NT2/D1 (cell line): Measurements from ENCODE around the gene EBLN2.

Experiments used
- YY1 ChIP-seq: IDR thresholded peaks from 2 replicates; pipeline ENCODE4 v1.6.1; 2011; ENCODE audit not compliant: insufficient read length, insufficient read depth
- ZNF274 ChIP-seq: IDR thresholded peaks from 2 replicates; pipeline ENCODE4 v1.6.1; 2011; ENCODE audit warnings: mild to moderate bottlenecking, low read depth, low read length

DNA sequence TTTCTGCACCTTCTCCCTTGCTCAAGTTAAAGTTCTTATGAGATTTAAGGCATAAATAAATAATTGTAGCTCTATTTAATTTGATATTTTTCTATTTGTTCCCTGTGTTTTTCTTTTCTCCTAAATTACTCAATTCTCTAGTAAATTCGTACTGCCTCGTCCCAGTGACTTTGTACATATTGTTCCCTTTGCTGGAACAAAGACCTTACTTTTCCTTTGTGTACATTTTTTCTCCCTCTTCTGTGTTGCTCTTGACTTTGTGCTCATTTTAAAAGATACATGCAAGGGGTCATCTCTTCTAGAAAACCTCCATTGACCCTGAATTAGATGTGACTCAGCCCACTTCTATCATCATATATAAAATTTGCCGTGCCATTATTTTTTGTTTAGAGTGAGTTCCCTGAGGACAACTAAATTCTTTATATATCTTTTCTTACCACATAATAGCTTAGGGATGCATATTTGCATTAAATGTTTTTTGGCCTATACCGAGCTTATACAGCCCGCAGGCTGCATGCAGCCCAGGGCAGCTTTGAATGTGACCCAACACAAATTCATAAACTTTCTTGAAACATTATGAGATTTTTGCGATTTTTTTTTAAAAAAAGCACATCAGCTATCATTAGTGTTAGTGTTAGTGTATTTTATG lies 35.2 kb upstream of the EBLN2 start:
- TF ChIP-seq ZNF274 (no peak), YY1 (no peak)
